ENCODE data around the gene CLSTN1. TPM values are rescaled to one million over a fixed set of nuclear protein-coding genes. Genes with fewer than 3 reads are reported as not detected.

The CLSTN1 gene
- total and polyA plus RNA-seq, 10 of the 15 experiments (the other 5 are each of a cell fraction or from before 2014, with no cell fraction given), result 2.7 to 64.4 (median 23.2) TPM

- TF ChIP-seq POLR2AphosphoS2 (IDR thresholded peaks at IDR 0.05; ENCODE audit: low read depth, low read length), result no peak
- 0 out of 2 replicates have a peak, but pooled peaks have one; percentile 12 for TF ChIP-seq SMARCA5 (IDR thresholded peaks at IDR 0.05)
- no peak for TF ChIP-seq MEF2A (IDR thresholded peaks at IDR 0.05; ENCODE audit: insufficient read depth, low read depth, low read length)
- TF ChIP-seq CBFB (IDR thresholded peaks at IDR 0.05; ENCODE audit: low read depth), result no peak
- TF ChIP-seq PKNOX1 (IDR thresholded peaks at IDR 0.05), result no peak
- peak; percentile 66 for TF ChIP-seq RELB (IDR thresholded peaks at IDR 0.05; ENCODE audit: low read depth)
- TF ChIP-seq SMAD5 (IDR thresholded peaks at IDR 0.05; ENCODE audit: low read depth), result no peak
- TF ChIP-seq HDAC6 (IDR thresholded peaks at IDR 0.05; ENCODE audit: unreplicated experiment), result no peak
- no peak for TF ChIP-seq ZBTB11 (CRISPR knock-in tag; IDR thresholded peaks at IDR 0.05)
- no peak for TF ChIP-seq KDM1A (IDR thresholded peaks at IDR 0.05; ENCODE audit: borderline replicate concordance)
- peak; percentile 58; the same call in 1 of the 2 replicates for TF ChIP-seq GATAD2B (conservative IDR thresholded peaks at IDR 0.05; ENCODE audit: low read depth)
- 0 out of 2 replicates have a peak, but pooled peaks have one; percentile 33 for TF ChIP-seq TAF1 (IDR thresholded peaks at IDR 0.05; ENCODE audit: borderline replicate concordance, low read depth, low read length)
- TF ChIP-seq SMAD1 (IDR thresholded peaks at IDR 0.05; ENCODE audit: low read depth, partially characterized antibody), result no peak
- TF ChIP-seq REST (IDR thresholded peaks at IDR 0.05; ENCODE audit: low read depth, low read length), result no peak
- TF ChIP-seq SMC3 (IDR thresholded peaks at IDR 0.05; ENCODE audit: borderline replicate concordance, low read length), result peak; percentile 8; the same call in 1 of the 2 replicates
- peak; percentile 34 to 53; a peak in 2 of 4 replicates for TF ChIP-seq IKZF2 (IDR thresholded peaks at IDR 0.05)
- no peak for TF ChIP-seq BRCA1 (IDR thresholded peaks at IDR 0.05; ENCODE audit: low read depth, low read length)
- no peak for TF ChIP-seq NKRF (conservative IDR thresholded peaks at IDR 0.05)
Measured at GRCh38 chr1:9687120-9687873, 136.5 kb downstream of the CLSTN1 start (continued).
